ENCODE data around the gene EPB41. TPM values are rescaled to one million over a fixed set of nuclear protein-coding genes. Genes with fewer than 3 reads are reported as not detected.

EPB41 gene
- total and polyA plus RNA-seq, 9 of the 15 experiments (the other 6 are each of a cell fraction or from before 2014, with no cell fraction given), result 3.7 to 213 (median 141) TPM

- TF ChIP-seq DEAF1 (CRISPR knock-in tag; IDR thresholded peaks at IDR 0.05), result peak; percentile 93
- TF ChIP-seq MAFF (IDR thresholded peaks at IDR 0.05; ENCODE audit: low read length), result no peak
- no peak for TF ChIP-seq THRAP3 (IDR thresholded peaks at IDR 0.05; ENCODE audit: borderline replicate concordance)
- TF ChIP-seq EGR1 (conservative IDR thresholded peaks at IDR 0.05), result no peak
- TF ChIP-seq STAT5A (IDR thresholded peaks at IDR 0.05; ENCODE audit: borderline replicate concordance, low read length), result no peak
- peak; percentile 93 for TF ChIP-seq BHLHE40 (IDR thresholded peaks at IDR 0.05; ENCODE audit: low read length)
- TF ChIP-seq ZEB2 (IDR thresholded peaks at IDR 0.05), result peak; percentile 93
- no peak for TF ChIP-seq CHD2 (IDR thresholded peaks at IDR 0.05; ENCODE audit: low read depth, low read length)
- no peak for TF ChIP-seq IRF2 (CRISPR knock-in tag; IDR thresholded peaks at IDR 0.05)
- TF ChIP-seq ZNF695 (CRISPR knock-in tag; IDR thresholded peaks at IDR 0.05), result no peak; the same call in 1 of the 2 replicates
- TF ChIP-seq RFX5 (IDR thresholded peaks at IDR 0.05; ENCODE audit: low read depth, low read length), result no peak
- no peak for TF ChIP-seq C11orf30 (IDR thresholded peaks at IDR 0.05; ENCODE audit: low read depth)
- TF ChIP-seq ZNF592 (IDR thresholded peaks at IDR 0.05), result no peak
- TF ChIP-seq ZFP91 (CRISPR knock-in tag; IDR thresholded peaks at IDR 0.05), result no peak
- TF ChIP-seq SAFB (IDR thresholded peaks at IDR 0.05; ENCODE audit: borderline replicate concordance, low read depth, low read length), result no peak
- no peak for TF ChIP-seq HMGN3 (IDR thresholded peaks at IDR 0.05; ENCODE audit: borderline replicate concordance, extremely low read depth, insufficient read length, low read depth, low read length)
- no peak for TF ChIP-seq NR2F6 (CRISPR knock-in tag; IDR thresholded peaks at IDR 0.05)
- no peak for TF ChIP-seq ZNF146 (CRISPR knock-in tag; IDR thresholded peaks at IDR 0.05; ENCODE audit: unreplicated experiment)
- TF ChIP-seq HDAC1 (IDR thresholded peaks at IDR 0.05), result peak in 1 of 2 experiments; percentile 70; a peak in 2 of 4 replicates
- no peak for TF ChIP-seq POLR3G (IDR thresholded peaks at IDR 0.05; ENCODE audit: extremely low read depth, insufficient read length, insufficient replicate concordance)
- TF ChIP-seq PHTF2 (CRISPR knock-in tag; IDR thresholded peaks at IDR 0.05), result no peak
- no peak for TF ChIP-seq HES1 (IDR thresholded peaks at IDR 0.05; ENCODE audit: low read depth)
- TF ChIP-seq HDAC3 (IDR thresholded peaks at IDR 0.05; ENCODE audit: borderline replicate concordance, partially characterized antibody), result no peak
These were observed 37.1 kb upstream of the EPB41 start (continued) for GRCh38 chr1:28877132-28877781.
